ENCODE measurements around the gene TMF1.

TMF1 gene

DNA sequence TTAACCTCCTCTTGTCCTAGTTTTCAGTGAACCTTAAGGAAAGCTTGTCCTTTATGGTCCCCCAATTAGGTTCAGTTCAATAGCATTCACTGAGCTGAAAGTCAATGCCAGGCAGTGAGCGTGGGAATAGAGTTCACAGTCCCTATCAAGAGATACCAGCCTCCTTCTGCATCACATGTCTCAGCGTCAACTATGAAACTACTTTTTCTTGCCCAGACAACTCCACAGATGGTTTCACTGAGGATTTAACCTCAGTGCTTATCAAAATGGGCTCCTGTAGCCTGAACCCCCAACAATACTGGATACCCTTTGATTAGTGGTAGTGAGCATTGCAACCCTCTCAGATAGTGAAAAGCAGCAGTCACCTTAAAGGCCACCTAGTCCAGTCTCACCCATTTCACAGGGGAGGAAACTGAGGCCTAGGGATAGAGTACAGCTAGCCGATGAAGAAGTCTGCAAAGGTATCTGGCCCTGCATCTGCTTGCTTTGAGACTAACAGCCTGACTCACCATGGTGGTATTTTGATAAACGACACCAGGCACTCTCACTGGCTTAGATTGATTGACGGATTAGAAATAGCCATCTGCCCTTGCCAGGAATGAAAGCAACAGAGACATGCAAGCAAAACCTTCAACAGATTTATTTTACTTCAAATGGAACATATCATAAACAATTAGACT, 29.6 kb upstream of the TMF1 start:
- TF ChIP-seq, protein P1, sequence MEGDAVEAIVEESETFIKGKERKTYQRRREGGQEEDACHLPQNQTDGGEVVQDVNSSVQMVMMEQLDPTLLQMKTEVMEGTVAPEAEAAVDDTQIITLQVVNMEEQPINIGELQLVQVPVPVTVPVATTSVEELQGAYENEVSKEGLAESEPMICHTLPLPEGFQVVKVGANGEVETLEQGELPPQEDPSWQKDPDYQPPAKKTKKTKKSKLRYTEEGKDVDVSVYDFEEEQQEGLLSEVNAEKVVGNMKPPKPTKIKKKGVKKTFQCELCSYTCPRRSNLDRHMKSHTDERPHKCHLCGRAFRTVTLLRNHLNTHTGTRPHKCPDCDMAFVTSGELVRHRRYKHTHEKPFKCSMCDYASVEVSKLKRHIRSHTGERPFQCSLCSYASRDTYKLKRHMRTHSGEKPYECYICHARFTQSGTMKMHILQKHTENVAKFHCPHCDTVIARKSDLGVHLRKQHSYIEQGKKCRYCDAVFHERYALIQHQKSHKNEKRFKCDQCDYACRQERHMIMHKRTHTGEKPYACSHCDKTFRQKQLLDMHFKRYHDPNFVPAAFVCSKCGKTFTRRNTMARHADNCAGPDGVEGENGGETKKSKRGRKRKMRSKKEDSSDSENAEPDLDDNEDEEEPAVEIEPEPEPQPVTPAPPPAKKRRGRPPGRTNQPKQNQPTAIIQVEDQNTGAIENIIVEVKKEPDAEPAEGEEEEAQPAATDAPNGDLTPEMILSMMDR (IDR thresholded peaks at IDR 0.05; ENCODE audit: control extremely low read depth, extremely low read depth, low read depth, missing control alignments): no peak
- DNase-seq (ENCODE audit: extremely low spot score): no peak
- ChIA-PET CTCF (interaction anchor here (0.9 to 2.2 kb wide), 6 partner anchors 8 to 358 kb away, joined by 3 to 10 read pairs (median 5); no protein-coding TSS in a partner anchor), POLR2A (no interaction called here)

DNA sequence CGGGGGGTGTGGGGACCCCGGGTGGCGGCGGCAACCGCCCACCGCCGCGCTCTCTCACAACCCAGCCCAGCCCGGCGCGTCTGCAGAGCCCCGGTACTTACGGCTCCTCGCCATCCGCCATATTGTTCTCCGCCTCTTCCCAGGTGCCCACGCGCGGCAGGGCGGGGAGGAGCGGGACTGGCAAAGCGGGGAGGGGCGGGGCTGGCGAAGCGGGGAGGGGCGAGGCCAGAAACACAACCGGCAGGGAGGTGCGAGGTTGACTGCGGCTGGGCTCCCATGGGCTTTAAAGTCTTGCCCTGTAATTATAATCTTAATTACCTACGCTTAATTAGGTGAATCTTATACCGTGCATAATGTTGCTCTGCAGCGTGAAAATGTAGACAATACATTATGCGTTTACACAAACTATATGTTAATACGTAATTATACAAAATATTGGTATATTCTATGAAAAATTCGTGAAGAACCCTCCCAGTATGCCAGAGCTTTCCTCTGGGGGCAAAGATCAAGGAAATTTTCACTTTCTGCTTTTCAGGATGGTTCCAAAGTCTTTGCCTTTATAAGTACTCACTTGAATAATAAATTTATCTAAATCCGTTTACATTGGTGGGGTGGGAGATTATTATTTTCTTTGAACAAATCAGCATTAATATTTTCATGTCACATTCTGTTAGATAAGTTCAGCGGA, 28.2 kb upstream of the TMF1 start, which contains the start of gene UBA3:
Gene UBA3, minus strand, starts transcription at position 133 of the 688 bp plus-strand sequence. Its CDS starts 12 bp downstream, at position 121.
- ChIA-PET CTCF (interaction anchor here (1.3 to 1.9 kb wide), 2 partner anchors 10 to 17 kb away, joined by 3 to 6 read pairs; no protein-coding TSS in a partner anchor), POLR2A (no interaction called here)
- TF ChIP-seq, protein P1 (IDR thresholded peaks at IDR 0.05; ENCODE audit: control extremely low read depth, extremely low read depth, low read depth, missing control alignments): no peak
- DNase-seq (ENCODE audit: extremely low spot score): peak; percentile 90

DNA sequence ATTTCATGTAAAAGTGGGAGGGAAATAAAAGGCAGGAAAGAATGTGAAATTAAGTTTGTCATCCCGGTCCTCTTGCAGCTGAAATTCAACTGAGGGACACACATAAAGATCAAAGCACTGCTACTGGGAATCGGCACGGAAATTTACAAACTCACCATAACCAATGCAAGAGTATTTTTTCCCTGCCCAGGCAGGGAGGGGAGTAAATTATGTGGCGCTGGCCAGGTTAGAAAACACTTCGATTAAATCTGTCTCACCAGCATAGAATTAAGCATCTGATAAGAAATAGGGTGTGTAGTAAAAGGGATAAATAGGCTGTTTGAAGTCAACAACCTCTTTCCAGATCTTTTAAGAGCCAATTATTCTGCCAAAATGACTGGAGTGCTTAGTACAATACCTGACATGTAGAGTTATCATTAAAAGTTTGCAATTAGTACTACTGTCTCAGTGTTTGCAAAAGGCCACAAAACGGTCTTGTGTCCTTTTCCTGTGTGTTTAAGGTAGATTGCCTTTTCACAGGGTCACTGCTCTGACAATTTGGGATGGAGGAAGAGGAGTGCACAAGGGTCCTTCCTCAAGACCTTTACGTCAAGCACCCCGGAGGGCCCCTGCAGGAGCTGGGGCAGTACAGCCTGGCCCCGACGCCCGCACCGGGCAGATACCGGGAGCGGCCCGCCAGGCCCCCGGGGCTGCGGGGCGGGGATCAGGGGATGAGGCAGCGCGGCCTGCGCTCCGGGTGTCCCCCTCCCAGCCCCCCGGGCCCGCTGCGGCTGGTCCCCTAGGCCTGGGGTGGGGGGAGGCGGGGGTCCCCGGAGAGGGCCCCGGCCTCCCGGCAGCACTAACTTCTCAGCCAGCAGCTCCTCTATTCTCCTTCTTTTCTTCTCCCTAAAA, 27.4 kb upstream of the TMF1 start:
- ChIA-PET CTCF (interaction anchor here (0.8 to 1.1 kb wide), 2 partner anchors 28 to 72 kb away, joined by 3 to 5 read pairs; partner anchors contain the start of gene TMF1), POLR2A (no interaction called here)
- peak; percentile 22 for DNase-seq (ENCODE audit: extremely low spot score)
- TF ChIP-seq, protein P1 (IDR thresholded peaks at IDR 0.05; ENCODE audit: control extremely low read depth, extremely low read depth, low read depth, missing control alignments): no peak

GRCh38 chr3:69072928-69073327, 20.8 kb upstream of the TMF1 start:
- ChIA-PET POLR2A (no interaction called here), CTCF (interaction anchor here (1.4 kb wide), 1 partner anchor 12 kb away, joined by 3 read pairs; no protein-coding TSS in a partner anchor)
- DNase-seq (ENCODE audit: extremely low spot score): no peak
- TF ChIP-seq, protein P1 (IDR thresholded peaks at IDR 0.05; ENCODE audit: control extremely low read depth, extremely low read depth, low read depth, missing control alignments): no peak

DNA sequence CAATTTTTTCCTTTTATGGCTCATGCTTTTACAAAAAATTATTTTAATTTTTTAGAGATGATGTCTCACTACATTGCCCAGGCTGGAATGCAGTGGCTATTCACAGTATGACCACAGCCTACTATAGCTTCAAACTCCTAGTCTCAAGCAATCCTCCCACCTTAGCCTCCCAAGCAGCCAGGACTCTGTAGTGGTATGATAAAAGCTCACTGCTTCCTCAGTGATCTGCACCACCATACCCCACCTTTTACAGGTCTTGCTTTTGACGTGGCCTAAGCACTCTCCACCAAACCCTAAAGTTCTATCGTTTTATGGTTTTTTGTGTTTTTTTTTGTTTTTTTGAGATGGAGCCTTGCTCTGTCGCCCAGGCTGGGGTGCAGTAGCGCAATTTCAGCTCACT, 14.0 kb upstream of the TMF1 start:
- DNase-seq (ENCODE audit: extremely low spot score): no peak
- POLR2A ChIA-PET: no interaction called here
- TF ChIP-seq, protein P1 (IDR thresholded peaks at IDR 0.05; ENCODE audit: control extremely low read depth, extremely low read depth, low read depth, missing control alignments): no peak
- CTCF ChIA-PET: interaction anchor here (1.0 kb wide), 1 partner anchor 9 kb away, joined by 4 read pairs; no protein-coding TSS in a partner anchor
